ENCODE results near the gene TSPAN5.

The TSPAN5 gene

DNA sequence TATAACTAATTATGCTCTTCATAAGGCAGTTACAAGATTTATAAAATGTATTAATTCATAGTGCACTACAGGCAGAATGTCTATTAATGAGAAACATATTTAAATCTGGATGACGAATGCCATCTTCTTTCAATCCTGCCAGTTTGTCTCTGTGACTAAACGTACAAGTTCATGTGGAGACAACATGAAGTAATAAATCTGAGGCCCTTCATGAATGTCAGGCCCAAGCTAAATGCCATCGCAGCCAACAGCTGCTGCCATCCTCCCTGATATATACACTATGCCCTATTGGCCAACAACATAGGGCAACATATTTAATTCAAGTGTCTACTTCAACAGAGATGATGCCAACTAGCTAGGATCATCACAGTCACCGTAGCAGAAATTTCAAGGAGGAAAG is 43.7 kb downstream of the TSPAN5 start:
- no peak for DNase-seq

DNA sequence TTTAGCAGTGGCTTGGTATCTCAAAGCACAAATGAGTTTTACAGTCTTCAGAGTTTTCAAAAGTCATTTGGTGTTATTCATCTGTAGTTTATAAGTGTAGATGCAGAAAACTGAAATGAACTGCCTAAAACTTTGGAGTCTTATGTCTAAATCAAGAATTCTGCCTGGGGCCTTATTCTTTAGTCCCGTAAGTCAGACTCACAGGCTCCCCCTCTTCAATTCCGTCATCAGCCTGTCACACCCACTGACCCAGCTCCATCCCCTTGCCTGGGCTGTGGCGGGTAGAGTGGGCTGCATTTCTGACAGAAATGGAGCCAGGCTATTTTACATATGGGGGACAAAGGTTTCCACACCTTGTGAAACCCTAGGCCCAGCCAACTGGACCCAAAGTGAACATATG is 44.3 kb downstream of the TSPAN5 start:
- DNase-seq = no peak

DNA sequence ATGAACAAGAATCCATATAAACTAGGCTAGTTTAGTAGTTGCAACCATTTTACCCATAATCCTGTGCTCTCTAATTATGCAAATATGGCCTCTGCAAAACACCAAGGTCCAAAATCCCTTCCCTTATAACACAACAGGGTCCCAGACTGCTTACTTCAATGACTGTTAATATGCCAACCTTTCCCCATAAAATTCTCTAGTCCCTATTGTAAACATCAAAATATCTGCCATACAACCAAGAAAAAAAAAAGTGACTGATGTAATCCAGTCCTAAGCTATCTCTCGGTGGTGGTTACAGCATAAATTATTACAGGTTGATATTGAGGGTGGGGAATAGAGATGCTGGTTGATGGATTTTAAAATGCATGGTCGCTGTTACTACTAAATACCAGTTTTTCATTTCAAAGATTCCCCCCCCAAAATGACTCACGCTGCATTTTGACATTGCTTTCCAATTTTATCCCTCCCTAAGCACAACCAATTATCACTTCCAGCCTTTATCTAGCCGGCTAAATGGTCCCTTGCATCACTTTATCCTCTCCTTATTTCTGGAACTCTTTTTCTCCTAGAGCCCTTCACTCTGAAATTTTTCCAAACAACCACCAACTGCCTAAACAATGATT is 44.8 kb downstream of the TSPAN5 start:
- no peak for DNase-seq

DNA sequence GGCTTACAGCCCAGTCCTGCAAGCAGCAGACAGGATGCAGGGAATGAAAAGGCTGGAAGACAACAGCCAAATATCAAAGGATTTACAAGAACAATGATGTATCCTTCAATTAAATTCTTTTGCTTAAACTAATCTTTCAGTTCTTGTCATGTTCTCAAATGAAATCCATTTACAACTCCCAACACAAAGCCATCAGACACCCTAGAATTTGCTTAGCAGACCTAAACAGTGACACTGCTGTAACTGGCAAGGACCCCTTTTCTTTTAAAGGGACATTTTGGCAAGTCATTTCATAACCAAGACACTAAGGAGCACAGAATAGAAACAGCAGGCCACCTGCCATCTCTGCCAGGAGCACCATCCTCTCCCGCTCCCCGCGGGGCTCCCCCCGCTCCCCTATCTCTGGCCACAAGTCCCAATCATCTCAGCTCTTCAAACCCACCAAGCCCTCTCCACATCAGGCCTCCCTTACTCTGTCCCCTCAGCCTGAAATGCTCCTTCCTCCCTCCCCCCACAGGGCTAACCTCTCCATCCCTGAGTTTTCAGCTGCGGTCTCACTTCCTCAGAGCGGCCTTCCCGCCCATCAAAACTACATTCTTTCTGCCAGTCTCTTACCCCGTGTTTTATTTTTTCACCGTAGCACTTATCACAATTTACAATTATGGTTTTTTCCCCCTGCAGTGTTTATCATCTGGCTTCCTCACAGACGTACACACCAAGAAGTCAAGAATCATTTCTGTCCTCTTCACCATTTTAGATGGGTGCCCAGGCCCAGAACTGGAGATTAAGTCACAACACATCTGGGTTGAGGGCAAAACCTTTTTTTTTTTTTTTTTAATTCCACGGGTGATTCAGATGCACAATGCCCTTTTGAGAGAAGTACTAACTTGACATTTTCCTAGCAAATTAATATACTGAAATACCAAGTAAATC is 45.8 kb downstream of the TSPAN5 start:
- DNase-seq = no peak

DNA sequence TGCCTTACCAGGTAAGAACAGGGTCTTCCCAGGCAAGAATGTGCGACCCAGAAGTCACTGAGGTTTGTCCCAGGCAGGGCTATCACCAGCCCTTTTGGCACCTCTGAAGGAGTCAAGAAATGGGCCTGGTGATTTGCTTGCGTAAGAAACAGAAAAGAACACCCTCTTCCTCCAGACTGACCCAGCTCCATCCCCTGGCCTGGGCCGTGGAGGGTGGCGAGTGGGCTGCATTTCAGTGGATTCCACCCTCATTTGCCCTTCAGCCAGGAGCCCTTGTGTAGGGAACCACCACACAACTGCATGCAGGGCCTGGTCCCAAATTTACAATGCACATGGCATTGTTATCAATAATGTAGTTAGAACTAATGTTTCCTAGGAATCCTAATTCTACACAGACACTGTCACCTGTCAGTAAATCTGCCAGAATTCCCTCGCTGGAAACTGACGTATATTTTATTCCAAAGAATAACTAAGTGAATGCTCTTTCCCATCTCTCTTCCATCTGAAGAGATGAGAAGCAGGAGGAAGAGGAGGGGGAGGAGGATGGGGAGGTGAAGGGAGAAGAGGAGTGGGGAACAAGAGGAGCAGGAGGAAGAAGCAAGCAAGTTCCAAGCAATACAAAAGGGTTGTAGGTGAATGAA is 46.6 kb downstream of the TSPAN5 start:
- DNase-seq = no peak

DNA sequence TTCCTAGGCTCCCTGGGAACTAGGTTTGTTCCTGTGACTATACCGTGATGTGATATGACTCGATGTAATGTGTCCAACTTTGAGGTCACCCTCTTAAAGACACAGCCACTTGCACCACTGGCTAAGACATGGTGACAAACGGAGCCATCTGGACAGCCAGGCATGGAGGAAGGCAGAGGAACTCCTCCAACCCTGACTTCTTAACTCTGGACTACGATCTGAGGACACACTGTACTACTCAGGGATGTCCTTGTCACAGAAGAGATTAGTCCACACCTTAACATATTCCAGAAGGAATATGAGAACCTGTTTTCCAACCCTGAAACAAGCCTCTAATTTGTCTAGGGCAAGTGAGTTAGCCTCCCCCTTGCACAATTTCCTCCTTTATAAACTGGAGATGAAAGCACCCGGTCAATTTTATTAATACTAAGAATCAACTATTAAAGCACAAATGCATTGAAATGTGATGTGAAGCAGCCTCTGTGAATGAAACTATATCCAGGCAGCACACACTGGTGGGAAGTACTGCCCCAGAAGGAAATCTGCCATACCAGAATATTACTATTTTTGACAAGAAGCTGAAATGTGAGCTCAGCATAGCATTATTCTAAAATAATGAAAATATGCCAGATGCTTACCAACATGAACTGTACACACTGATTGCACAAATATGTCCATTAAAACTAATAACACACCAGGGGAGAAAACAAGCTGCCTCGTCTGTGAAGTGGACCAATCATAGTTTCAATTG is 47.3 kb downstream of the TSPAN5 start:
- no peak for DNase-seq

DNA sequence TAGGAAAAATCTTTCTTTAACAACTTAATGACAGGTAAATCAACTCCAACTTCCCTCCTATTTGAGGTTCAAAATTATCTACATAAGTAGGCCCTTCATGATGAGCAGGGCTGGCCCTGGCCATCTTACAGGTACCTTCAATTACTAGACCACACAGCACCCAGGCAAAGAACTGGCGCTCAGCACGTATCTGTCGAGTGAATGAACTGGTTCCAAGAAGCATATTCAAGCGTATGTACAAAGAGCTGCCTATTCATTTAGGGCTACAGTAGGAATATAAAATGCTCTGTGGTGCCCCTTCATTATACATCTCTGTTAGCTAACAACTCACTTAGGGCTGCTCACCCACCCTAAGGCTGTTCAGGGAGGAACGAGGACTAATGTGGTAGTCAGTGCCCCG is 48.0 kb downstream of the TSPAN5 start:
- DNase-seq = no peak

DNA sequence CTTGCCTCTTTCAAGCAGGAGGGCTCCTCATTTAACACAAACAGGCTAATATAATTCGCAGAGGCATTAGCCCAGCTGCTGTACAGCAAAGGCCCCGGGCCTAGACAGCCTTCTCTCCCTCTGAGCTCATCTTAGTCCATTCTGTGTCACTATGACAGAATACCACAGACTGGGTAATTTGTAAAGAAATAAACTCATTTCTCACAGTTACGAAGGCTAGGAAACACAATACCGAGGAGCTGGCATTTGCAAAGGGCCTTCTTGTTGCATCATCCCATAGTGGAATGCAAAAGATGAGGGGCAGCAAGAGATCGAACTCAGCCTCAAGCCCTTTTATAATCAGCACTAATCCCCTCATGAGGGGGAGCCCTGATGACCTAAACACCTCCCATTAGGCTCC is 48.5 kb downstream of the TSPAN5 start:
- no peak for DNase-seq

DNA sequence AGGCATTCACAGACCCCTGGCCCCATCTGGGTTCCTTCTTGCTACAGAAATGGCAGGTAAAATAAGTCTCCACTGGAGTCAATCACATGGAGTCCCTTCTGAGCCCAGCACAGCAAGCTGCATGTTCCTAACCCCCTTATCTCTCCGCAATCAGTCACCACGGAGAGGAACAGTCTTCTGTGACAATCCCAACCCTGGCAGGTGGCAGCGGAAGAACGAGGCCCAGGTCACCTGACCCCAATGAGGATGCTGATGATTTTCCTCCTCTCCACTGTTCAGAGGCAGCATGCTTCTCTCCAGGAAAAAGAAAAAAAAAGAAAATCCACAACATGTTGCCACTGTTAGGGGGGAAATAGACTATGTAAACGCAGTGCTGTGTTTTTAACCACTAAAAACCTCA is 50.1 kb downstream of the TSPAN5 start:
- no peak for DNase-seq

DNA sequence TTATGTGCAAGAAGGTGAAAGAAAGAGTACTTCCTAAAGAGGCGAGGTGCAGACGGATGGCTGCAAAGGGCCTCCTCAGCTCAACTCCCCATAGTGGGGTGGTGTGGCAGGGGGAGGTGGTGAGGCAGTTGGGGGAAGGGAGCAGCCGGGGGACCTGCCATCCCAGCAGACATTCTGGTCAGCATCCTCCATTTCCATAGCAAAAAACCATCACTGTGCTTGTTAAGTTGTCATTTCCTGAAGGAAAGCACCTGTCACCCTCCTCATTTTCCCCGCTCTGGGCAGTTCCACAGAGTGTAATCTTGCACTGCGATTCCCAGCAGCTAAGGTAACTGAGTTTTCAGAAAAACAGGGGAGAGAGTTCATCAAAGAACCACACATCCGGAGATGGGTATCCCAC is 51.5 kb downstream of the TSPAN5 start:
- no peak for DNase-seq

DNA sequence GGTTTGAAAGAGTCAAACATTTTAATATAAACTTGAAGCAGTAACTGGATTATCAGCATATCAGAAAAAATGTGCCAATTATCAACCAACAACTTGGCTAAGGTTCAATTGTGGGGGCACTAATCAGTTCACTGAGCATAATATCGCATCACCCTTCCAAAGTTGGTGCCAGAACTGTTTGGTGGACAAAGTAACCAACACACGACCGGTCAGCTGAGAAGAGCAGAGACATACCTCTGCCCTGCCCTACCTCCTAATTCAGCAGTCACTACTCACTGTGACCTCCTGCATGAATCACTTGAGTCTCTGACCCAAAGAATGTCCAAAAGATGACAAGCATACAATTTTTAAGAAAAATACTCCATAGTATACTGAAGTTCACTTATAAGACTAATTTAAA is 53.2 kb downstream of the TSPAN5 start:
- no peak for DNase-seq

DNA sequence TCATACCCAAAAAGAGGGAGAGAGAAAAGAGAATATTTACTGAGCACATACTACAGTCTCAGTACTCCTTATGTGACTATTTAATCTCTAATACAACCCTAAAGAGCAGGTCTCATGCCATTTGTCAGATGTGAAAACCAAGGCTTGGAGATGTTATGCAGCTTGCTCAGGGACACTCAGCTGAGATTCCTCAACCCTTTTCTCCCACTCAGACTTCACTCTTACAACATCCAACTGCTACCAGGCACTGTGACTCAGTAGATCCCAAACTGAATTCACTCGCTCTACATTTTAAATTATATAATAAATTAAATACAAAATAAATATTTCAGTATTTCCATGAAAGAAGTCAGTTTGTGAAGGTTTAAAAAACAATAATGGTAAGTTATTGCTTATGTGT is 53.7 kb downstream of the TSPAN5 start:
- no peak for DNase-seq

DNA sequence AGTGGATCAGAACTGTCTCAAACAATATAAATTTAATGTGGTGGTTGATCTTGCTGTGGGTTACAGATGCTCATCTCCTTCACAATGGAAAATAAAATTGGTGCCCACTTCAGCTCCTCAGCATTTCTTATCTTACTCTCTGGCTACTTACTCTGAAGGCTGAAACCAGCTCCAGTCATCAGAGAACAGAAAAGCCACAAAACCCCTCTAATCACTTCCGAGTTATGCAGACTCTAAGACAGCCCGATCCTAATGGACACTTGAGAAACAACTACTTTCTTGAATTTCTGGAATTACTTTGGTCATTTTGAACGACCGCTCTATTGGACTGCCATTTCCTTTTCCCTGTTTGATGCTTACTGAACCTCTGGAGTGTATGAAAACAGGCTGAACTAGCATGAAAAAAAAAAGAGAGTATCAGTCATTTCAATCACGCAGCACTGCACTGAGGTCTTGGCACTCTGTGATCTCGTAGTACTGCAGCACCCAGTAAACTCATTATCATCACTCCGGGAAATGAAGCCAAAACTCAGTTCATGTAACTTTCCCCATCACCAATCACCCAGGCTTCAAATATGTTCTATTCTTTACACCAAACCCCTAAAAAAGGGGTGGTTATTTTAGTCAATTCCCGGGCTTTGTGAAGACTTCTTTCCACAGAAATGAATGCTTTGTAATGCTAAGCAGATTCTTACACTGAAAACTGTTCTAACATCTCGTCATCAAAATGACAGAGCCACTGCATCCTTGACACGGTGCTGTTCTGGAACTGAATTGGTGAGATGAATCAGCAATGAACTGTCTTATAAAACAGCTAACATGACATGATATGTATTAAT is 54.5 kb downstream of the TSPAN5 start:
- DNase-seq = no peak

DNA sequence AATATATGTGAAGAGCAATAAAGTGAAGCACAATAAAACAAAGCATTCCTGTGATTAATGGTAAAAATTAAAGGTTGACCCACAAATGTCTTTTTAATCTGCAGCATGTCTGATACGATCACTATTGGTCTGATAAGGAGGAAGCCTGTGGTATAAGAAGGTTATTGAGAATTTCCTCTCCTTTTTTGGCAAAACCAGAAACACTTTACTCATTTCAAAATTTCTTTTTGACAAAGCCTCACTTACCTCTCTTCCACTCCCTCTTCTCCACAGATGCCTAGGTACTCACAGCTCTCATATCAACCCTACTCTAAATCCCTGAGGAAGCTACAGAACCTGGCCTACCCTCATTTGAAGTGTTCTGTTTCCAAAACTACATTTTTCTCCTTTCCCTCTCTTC is 56.1 kb downstream of the TSPAN5 start:
- no peak for DNase-seq

DNA sequence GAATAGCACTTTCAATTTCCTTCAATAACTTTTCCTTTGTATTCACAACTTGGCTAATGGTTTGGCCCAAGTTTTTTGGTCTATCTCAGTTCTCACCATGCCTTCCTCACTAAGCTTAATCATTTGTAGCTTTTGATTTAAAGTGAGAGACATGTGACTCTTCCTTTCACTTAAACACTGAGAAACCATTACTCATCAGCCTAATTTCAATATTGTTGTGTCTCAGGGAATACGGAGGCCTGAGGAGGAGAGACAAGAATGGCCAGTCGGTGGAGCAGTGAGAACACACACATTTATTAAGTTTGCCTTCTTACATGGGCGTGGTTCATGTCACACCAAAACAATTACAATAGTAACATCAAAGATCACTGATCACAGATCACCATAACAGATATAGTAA is 56.7 kb downstream of the TSPAN5 start:
- peak; percentile 32 for DNase-seq

DNA sequence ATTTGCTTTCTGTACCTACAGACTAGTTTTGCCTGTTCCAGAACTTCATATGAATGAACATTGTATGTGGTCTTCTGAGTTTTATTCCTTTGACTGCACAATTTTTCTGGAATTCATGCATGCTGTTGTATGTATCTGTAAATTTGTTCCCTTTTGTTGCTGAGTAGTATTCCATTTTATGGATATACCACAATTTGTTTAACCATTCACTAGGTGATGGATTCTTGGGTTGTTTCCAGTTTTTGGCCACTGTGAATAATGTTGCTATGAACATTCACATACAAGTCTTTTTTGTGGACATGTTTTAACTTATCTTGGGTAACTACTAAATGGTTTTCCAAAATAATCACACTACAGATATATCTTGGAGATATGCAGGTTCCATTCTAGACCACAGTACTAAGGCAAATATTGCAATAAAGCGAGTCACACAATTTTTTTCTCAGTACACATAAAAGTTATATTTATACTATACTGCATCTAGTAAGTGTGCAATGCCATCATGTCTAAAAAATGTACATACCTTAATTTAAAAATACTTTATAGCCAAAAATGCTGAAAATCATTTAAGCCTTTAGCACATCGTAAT is 58.7 kb downstream of the TSPAN5 start:
- DNase-seq = no peak

DNA sequence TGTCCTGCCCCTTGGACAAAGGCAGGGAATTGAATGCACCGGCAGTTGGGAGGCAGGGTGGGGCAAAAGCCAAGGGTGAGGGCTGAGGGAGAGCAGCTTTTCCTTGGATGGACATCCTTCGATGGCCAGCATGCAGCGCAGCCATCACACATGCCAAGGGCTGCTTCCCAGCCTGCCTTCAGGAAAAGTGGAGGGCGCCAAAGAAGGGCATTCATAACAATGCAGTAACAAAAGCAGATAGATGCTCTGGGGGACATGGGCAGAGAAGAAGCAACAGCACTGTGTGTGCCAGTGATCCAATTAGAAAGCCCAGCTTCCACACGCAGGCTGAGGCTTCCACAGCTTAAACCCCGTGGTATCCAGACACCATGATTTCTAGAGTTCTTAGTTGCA is 71.5 kb downstream of the TSPAN5 start:
- DNase-seq = no peak

DNA sequence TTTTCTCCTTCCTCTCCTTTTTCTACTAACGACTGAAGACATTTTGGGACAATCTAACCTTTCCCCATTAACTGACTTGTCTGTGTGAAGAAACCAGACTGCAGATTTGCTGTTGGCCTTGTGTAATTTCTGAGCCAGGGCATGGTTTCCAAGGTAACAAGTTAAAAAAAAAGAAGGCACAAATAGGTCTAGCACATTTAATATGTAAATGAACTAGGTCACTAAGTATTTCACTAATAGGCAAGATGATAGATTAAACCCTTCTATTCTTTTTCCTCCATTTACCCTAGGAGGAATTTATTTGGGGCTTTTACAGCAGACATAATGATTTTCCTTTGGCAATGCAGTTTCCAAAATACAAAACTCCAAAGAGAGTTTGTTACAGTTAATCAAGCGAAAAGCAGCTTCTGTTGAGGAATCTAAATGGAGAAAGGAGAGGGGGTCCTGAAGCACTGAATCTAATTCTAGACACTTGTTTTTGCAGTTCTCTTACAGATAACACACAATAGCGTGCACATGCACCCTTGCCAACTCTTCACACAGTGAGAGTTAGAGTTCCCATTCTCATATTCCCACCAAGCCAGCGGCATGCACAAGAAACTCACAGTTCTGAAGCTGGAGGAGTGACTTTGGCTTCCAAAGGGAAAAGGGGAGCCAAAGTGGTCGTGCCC is 72.0 kb downstream of the TSPAN5 start:
- no peak for DNase-seq

DNA sequence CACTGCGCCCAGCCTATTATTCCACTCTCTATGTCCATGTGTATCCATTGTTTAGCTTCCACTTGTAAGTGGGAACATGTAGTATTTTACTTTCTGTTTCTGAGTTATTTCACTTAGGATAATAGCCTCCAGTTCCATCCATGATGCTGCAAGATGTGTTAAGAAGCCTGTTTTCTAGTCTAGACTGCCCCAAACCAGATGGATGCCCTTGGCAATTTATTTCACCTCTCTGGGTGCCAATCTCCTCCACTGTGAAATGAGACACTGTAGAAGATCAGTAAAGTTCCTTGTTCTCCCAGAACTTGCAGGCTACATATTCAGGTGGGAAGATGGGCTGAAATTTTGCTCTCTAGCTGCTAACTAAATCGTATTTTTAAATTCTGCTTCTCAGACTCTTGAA is 72.8 kb downstream of the TSPAN5 start:
- no peak for DNase-seq

DNA sequence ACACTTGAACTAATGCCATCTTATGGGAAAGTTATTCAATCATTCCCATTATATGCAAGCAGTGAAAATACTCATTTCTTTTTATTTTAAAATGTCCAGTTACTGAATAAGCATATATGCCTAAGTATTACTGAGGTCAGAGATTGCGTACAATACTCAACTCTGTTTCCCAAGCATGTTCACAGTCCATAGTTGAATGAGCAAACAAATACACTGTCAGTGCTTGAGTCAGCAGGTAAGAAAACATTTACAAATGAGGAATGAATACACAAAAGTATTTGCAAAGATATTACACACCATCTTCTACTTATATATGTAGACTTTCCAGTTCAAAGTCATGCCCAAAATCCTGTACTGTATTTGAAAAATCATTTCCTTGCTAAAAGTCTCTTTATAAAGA is 74.1 kb downstream of the TSPAN5 start:
- DNase-seq = peak; percentile 8

DNA sequence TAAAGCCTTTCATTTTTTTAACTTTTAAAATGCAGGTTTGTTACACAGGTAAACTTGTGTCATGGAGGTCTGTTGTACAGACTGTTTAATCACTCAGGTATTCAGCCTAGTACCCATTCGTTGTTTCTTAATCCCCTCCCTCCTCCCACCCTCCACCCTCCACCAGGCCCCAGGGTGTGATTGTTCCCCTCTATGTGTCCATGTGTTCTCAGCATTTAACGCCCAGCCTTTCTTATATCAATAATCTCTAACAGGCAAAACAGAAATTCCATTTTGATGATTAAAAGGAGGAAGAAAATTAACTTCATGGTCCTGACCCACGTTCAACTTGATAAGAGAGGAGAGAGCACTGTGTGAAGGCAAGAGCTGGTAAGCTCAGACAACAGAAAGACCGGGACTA is 75.1 kb downstream of the TSPAN5 start:
- DNase-seq = no peak

Measured in HCEC 1CT (cell line).